Measurements from ENCODE around the gene MEIOSIN. TPM values are rescaled to one million over a fixed set of nuclear protein-coding genes. Genes with fewer than 3 reads are reported as not detected.

Gene MEIOSIN
- total and polyA plus RNA-seq, 8 donors = not detected

DNA sequence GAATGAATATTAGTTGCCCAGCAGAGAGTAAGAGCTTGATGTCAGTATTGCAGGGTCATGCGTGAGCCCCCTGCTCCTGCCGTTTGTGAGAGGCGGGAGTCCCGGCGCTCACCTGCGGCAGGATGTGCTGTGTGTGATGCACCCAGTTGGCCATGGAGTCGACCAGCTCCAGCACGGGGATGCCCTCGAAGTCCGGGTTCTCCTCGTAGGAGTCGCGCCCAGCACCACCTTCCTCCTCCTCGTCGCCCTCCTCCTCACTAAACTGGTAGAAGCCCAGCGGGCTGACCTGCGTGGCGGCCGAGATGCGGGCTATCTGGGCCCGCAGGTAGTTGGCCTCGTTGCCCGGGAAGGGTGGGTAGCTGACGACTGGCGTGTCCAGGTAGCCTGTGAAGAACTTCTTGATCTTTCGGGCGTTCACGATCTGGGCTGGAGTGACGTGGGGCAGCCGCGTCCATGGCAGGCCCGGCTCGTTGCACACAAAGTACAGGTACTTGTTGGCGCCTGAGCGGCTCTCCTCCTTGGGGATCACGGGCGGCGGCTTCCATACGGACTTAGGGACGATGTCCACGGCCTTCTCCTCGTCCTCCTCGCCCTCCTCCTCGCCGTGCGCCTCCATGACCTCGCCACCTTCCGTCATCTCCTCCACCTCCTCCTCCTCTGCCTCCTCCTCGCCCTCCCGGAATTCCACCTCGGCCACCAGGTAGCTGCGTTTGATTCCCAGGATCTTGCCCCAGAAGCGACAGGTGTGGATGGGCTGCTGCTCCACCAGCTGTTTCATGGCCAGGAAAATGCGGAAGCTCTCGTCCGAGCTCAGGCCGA, 71.1 kb downstream of the MEIOSIN start:
- intact Hi-C loops (cut with DNase I) = no loop called here
- Histone ChIP-seq H3K27me3 (peaks cover 0 to 76% of the 10 kb centered on the region in 2 donors), H3K36me3 (no peaks in the 10 kb centered on the region), H3K9me3 (no peaks in the 10 kb centered on the region), H3K4me3 (no peak overlapping the region), H3K4me1 (peaks cover under 1 to 3% of the 10 kb centered on the region in 2 donors), H3K27ac (no peak overlapping the region)
- TF ChIP-seq CTCF (IDR thresholded peaks at IDR 0.05) = no peak
- DNase-seq (peak in 1 of 4 donors; percentile 74), ATAC-seq (no peak)

GRCh38 chr19:45804959-45805230, 71.7 kb downstream of the MEIOSIN start:
- H3K4me1 ChIP-seq = peaks cover 5% of the 10 kb centered on the region in 2 donors
- H3K27ac ChIP-seq = no peak overlapping the region
- intact Hi-C loops (cut with DNase I) = no loop called here
- DNase-seq (no peak), ATAC-seq (no peak)
- no peaks in the 10 kb centered on the region for H3K9me3 ChIP-seq
- no peaks in the 10 kb centered on the region for H3K36me3 ChIP-seq
- H3K27me3 ChIP-seq = peaks cover 0 to 71% of the 10 kb centered on the region in 2 donors
- H3K4me3 ChIP-seq = no peak overlapping the region
- no peak for TF ChIP-seq CTCF (IDR thresholded peaks at IDR 0.05)

DNA sequence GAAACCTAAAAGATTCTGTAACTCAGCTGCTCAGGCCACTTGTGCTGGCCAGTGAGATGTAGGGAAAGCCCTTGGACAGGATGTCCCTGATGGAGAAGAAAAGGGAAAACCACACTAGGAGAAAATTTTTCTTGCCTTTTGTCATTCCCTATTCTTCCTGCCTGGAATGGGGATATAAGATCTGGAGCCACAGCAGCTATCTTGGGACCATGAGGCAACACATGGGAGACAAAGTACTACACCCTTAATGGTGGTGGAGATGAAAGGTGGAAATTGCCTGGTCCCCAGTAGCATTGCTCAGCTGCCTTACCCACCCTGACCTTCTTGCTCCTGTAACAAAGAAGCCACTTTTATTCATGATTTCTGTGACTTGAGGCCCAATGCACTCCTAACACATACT, 72.5 kb downstream of the MEIOSIN start:
- Histone ChIP-seq H3K36me3 (no peaks in the 10 kb centered on the region), H3K9me3 (no peaks in the 10 kb centered on the region), H3K27me3 (peaks cover 0 to 69% of the 10 kb centered on the region in 2 donors), H3K4me3 (no peak overlapping the region), H3K4me1 (peaks cover 5% of the 10 kb centered on the region in 2 donors), H3K27ac (no peak overlapping the region)
- intact Hi-C loops (cut with DNase I) = no loop called here
- DNase-seq (no peak), ATAC-seq (no peak)
- no peak for TF ChIP-seq CTCF (IDR thresholded peaks at IDR 0.05)

- ATAC-seq (peak; percentile 11), DNase-seq (no peak)
- no peaks in the 10 kb centered on the region for H3K36me3 ChIP-seq
- intact Hi-C loops (cut with DNase I) = no loop called here
- no peak overlapping the region for H3K27ac ChIP-seq
- H3K27me3 ChIP-seq = peaks cover 0 to 50% of the 10 kb centered on the region in 2 donors
- H3K9me3 ChIP-seq = no peaks in the 10 kb centered on the region
- peaks cover 5% of the 10 kb centered on the region in 2 donors for H3K4me1 ChIP-seq
- H3K4me3 ChIP-seq = no peak overlapping the region
- TF ChIP-seq CTCF (IDR thresholded peaks at IDR 0.05) = no peak
Observed at GRCh38 chr19:45809643-45810159, 76.5 kb downstream of the MEIOSIN start.

DNA sequence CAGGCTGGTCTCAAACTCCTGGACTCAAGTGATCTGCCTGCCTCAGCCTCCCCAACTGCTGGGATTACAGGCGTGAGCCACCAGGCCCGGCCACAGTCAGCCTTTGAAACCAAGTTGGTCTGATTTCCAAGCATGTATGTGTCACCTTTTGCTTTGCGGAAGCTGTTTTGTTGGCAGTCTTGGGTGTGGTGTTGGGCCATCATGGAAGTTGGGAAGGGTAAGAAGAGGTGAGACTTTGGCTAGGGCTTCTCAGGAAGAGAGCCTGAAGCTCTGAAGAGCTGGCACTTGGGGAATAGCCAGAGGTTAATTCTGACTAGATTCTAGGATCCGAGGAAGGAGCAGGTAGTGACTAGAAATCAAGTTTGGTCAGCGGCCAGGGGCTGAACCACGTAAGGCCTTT, 79.1 kb downstream of the MEIOSIN start:
- DNase-seq (no peak), ATAC-seq (no peak)
- no peak for TF ChIP-seq CTCF (IDR thresholded peaks at IDR 0.05)
- H3K27me3 ChIP-seq = peaks cover 0 to 56% of the 10 kb centered on the region in 2 donors
- H3K27ac ChIP-seq = no peak overlapping the region
- peaks cover 0 to 9% of the 10 kb centered on the region in 2 donors for H3K36me3 ChIP-seq
- intact Hi-C loops (cut with DNase I) = no loop called here
- H3K9me3 ChIP-seq = no peaks in the 10 kb centered on the region
- peaks cover 5 to 16% of the 10 kb centered on the region in 2 donors for H3K4me1 ChIP-seq
- H3K4me3 ChIP-seq = no peak overlapping the region

Other genes with a start within 250 kb of the MEIOSIN start
- gene RTN2, start 236.4 kb upstream of the MEIOSIN start, total RNA-seq = 10 to 100 TPM in 1 of 2 donors, 1 to 10 TPM in 1; 9.4 to 16.7 TPM
- gene RTN2, start 236.4 kb upstream of the MEIOSIN start, polyA plus RNA-seq (ENCODE audit: insufficient read length in 6 of 6) = 10 to 100 TPM in 4 of 6 donors, 1 to 10 TPM in 2; 6.6 to 17.9 (median 13.5) TPM
- 1 to 10 TPM in 1 of 2 donors, under 1 TPM in 1; 0.47 to 2.1 TPM for gene PPM1N, start 235.0 kb upstream of the MEIOSIN start, total RNA-seq
- gene PPM1N, start 235.0 kb upstream of the MEIOSIN start, polyA plus RNA-seq (ENCODE audit: insufficient read length in 6 of 6) = under 1 TPM; 0.17 to 0.60 (median 0.29) TPM
- gene VASP, start 226.0 kb upstream of the MEIOSIN start, total RNA-seq = 100 to 1,000 TPM; 109 to 220 TPM
- gene VASP, start 226.0 kb upstream of the MEIOSIN start, polyA plus RNA-seq (ENCODE audit: insufficient read length in 6 of 6) = 10 to 100 TPM; 49.5 to 62.2 (median 54.6) TPM
- gene OPA3, start 148.6 kb upstream of the MEIOSIN start, total RNA-seq = 10 to 100 TPM; 14.9 to 17.9 TPM
- gene OPA3, start 148.6 kb upstream of the MEIOSIN start, polyA plus RNA-seq (ENCODE audit: insufficient read length in 6 of 6) = 1 to 10 TPM; 4.8 to 9.4 (median 7.0) TPM
- 1 to 10 TPM; 4.5 to 9.5 TPM for gene GPR4, start 131.2 kb upstream of the MEIOSIN start, total RNA-seq
- gene GPR4, start 131.2 kb upstream of the MEIOSIN start, polyA plus RNA-seq (ENCODE audit: insufficient read length in 6 of 6) = 1 to 10 TPM; 2.4 to 5.6 (median 4.0) TPM
- gene EML2, start 94.0 kb upstream of the MEIOSIN start, total RNA-seq = 10 to 100 TPM; 54.2 to 76.4 TPM
- gene EML2, start 94.0 kb upstream of the MEIOSIN start, polyA plus RNA-seq (ENCODE audit: insufficient read length in 6 of 6) = 10 to 100 TPM; 21.8 to 31.7 (median 27.2) TPM
- 1 to 10 TPM; 5.4 to 5.7 TPM for gene GIPR, start 65.2 kb upstream of the MEIOSIN start, total RNA-seq
- 1 to 10 TPM; 2.8 to 9.7 (median 4.9) TPM for gene GIPR, start 65.2 kb upstream of the MEIOSIN start, polyA plus RNA-seq (ENCODE audit: insufficient read length in 6 of 6)
- gene SNRPD2, start 41.5 kb upstream of the MEIOSIN start, total RNA-seq = 100 to 1,000 TPM; 276 to 306 TPM
- 100 to 1,000 TPM; 311 to 392 (median 345) TPM for gene SNRPD2, start 41.5 kb upstream of the MEIOSIN start, polyA plus RNA-seq (ENCODE audit: insufficient read length in 6 of 6)
- gene QPCTL, start 40.8 kb upstream of the MEIOSIN start, total RNA-seq = 1 to 10 TPM; 7.7 to 8.7 TPM
- gene QPCTL, start 40.8 kb upstream of the MEIOSIN start, polyA plus RNA-seq (ENCODE audit: insufficient read length in 6 of 6) = 10 to 100 TPM in 3 of 6 donors, 1 to 10 TPM in 3; 7.8 to 13.3 (median 10.2) TPM
- 10 to 100 TPM; 16.6 to 18.4 TPM for gene FBXO46, start 2.5 kb upstream of the MEIOSIN start, total RNA-seq
- 10 to 100 TPM; 12.6 to 19.2 (median 16.8) TPM for gene FBXO46, start 2.5 kb upstream of the MEIOSIN start, polyA plus RNA-seq (ENCODE audit: insufficient read length in 6 of 6)
- gene SIX5, start 35.8 kb downstream of the MEIOSIN start, total RNA-seq = 10 to 100 TPM; 14.0 to 21.7 TPM
- 10 to 100 TPM; 11.5 to 25.0 (median 20.5) TPM for gene SIX5, start 35.8 kb downstream of the MEIOSIN start, polyA plus RNA-seq (ENCODE audit: insufficient read length in 6 of 6)
- 10 to 100 TPM; 44.6 to 50.0 TPM for gene DMPK, start 49.1 kb downstream of the MEIOSIN start, total RNA-seq
- 10 to 100 TPM; 55.3 to 81.7 (median 62.0) TPM for gene DMPK, start 49.1 kb downstream of the MEIOSIN start, polyA plus RNA-seq (ENCODE audit: insufficient read length in 6 of 6)
- gene DMWD, start 59.4 kb downstream of the MEIOSIN start, total RNA-seq = 10 to 100 TPM; 49.0 to 49.3 TPM
- gene DMWD, start 59.4 kb downstream of the MEIOSIN start, polyA plus RNA-seq (ENCODE audit: insufficient read length in 6 of 6) = 10 to 100 TPM; 29.6 to 51.4 (median 33.2) TPM
- under 1 TPM in 1 of 2 donors, not detected in 1; 0.13 TPM for gene RSPH6A, start 81.9 kb downstream of the MEIOSIN start, total RNA-seq
- under 1 TPM in 1 of 6 donors, not detected in 5; 0.09 TPM for gene RSPH6A, start 81.9 kb downstream of the MEIOSIN start, polyA plus RNA-seq (ENCODE audit: insufficient read length in 6 of 6)
- gene SYMPK, start 129.7 kb downstream of the MEIOSIN start, total RNA-seq = 10 to 100 TPM; 69.0 to 69.3 TPM
- 10 to 100 TPM; 65.6 to 77.6 (median 68.7) TPM for gene SYMPK, start 129.7 kb downstream of the MEIOSIN start, polyA plus RNA-seq (ENCODE audit: insufficient read length in 6 of 6)
- gene FOXA3, start 130.9 kb downstream of the MEIOSIN start, total RNA-seq = 1 to 10 TPM in 1 of 2 donors, under 1 TPM in 1; 0.45 to 1.6 TPM
- 1 to 10 TPM; 1.1 to 3.1 (median 1.6) TPM for gene FOXA3, start 130.9 kb downstream of the MEIOSIN start, polyA plus RNA-seq (ENCODE audit: insufficient read length in 6 of 6)
- gene IRF2BP1, start 152.7 kb downstream of the MEIOSIN start, total RNA-seq = 10 to 100 TPM; 18.0 to 20.3 TPM
- gene IRF2BP1, start 152.7 kb downstream of the MEIOSIN start, polyA plus RNA-seq (ENCODE audit: insufficient read length in 6 of 6) = 10 to 100 TPM; 13.7 to 24.7 (median 19.5) TPM
- 1 to 10 TPM; 7.2 to 8.7 TPM for gene MYPOP, start 169.2 kb downstream of the MEIOSIN start, total RNA-seq
- 1 to 10 TPM; 3.6 to 6.9 (median 4.8) TPM for gene MYPOP, start 169.2 kb downstream of the MEIOSIN start, polyA plus RNA-seq (ENCODE audit: insufficient read length in 6 of 6)
- gene NANOS2, start 181.3 kb downstream of the MEIOSIN start, total RNA-seq = not detected
- not detected for gene NANOS2, start 181.3 kb downstream of the MEIOSIN start, polyA plus RNA-seq (ENCODE audit: insufficient read length in 6 of 6)
- gene NOVA2, start 240.4 kb downstream of the MEIOSIN start, total RNA-seq = 10 to 100 TPM in 1 of 2 donors, 1 to 10 TPM in 1; 6.4 to 12.6 TPM
- gene NOVA2, start 240.4 kb downstream of the MEIOSIN start, polyA plus RNA-seq (ENCODE audit: insufficient read length in 6 of 6) = 10 to 100 TPM in 4 of 6 donors, 1 to 10 TPM in 2; 7.1 to 13.9 (median 11.5) TPM

Measured in left lung (tissue), 10 donors.